ENCODE data around the gene PTGER1. TPM values are rescaled to one million over a fixed set of nuclear protein-coding genes. Genes with fewer than 3 reads are reported as not detected.
A peak's percentile ranks its signal among the peaks of the same experiment; 100 is the strongest.

Gene PTGER1
- total and polyA plus RNA-seq, 2 of the 13 experiments (the other 11 are each of a cell fraction or from before 2014, with no cell fraction given): 0.13 TPM; not detected in 1

DNA sequence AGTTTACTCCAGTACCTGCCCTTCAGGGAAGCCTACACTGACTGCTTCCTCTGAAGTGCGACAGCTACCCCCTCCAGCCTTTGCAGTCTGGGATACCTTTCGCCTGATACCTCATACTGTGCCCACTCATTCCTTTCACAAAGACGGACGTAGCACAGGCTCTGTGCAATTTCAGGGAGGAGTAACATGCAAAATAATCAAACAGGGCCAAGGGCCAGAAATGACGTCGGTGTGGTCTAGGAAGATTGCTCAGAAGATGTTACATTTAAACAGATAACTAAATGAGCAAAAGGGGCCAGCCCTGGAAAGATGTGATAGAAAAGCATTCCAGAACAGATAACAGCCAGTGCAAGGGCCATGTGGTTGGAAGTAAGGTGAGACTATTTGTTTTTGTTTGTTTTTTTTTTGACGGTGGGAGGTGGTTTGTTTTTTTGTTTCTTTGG lies 49.4 kb downstream of the PTGER1 start:
- DNase-seq (ENCODE audit: low spot score) (no peak), ATAC-seq (peak; percentile 60), FAIRE-seq (no peak)
- Histone ChIP-seq H3K4me3 (replicated peaks in 1 of 3; ENCODE audit: insufficient read depth in 1 of 3, low read depth in 2 of 3, low read length in 3 of 3) (no peak overlapping the region), H3K27ac (ENCODE audit: extremely low read length, insufficient read depth, low read length) (no peak overlapping the region), H4K20me1 (ENCODE audit: insufficient read depth, low read length) (no peaks in the 10 kb centered on the region), H3K36me3 (replicated peaks in 1 of 2; ENCODE audit: control insufficient read depth in 1 of 2, insufficient read depth in 2 of 2, low read length in 2 of 2) (no peaks in the 10 kb centered on the region), H2AFZ (ENCODE audit: low read length) (peak overlapping the region; percentile 56), H3K4me2 (ENCODE audit: low read depth, low read length) (peak overlapping the region; percentile 58), H3K4me1 (ENCODE audit: insufficient read depth, low read length) (peaks cover 18% of the 10 kb centered on the region), H3K27me3 (ENCODE audit: control insufficient read depth in 1 of 2, insufficient read depth in 2 of 2, low read length in 2 of 2) (no peaks in the 10 kb centered on the region), H3K79me2 (ENCODE audit: insufficient read depth, low read length) (no peaks in the 10 kb centered on the region), H3K9ac (ENCODE audit: insufficient read depth, low read depth, low read length) (peak overlapping the region; percentile 26; the same call in 1 of the 2 replicates), H3K9me3 (ENCODE audit: low read length) (no peaks in the 10 kb centered on the region)
- CTCF ChIA-PET (ENCODE audit: low intra/inter-chr PET ratio, low total read pairs): no interaction called here
- 13% methylated on average over 7 of the region's 7 CpGs for WGBS (ENCODE audit: low lambda C conversion rate)
- POLR2A ChIA-PET: interaction anchor here (1.0 kb wide), 1 partner anchor 20 kb away, joined by 4 read pairs; no protein-coding TSS in a partner anchor
- BruUV-seq (replicated peaks): no TSS peak
- 0 out of 2 replicates have a peak, but pooled peaks have one; percentile 50 for TF ChIP-seq ZMYM3 (CRISPR knock-in tag; IDR thresholded peaks at IDR 0.05)
- no peak for TF ChIP-seq RXRA (CRISPR knock-in tag; IDR thresholded peaks at IDR 0.05)
- intact Hi-C loops (cut with micrococcal nuclease; ENCODE audit: unreplicated experiment): no loop called here
- in situ Hi-C loops (cut with HindIII; ENCODE audit: extremely low pct_ligation_motif_present, low pct_unique_long_range_greater_than_20kb): no loop called here

Small RNA genes lying within 50 kb of the gene (small RNA-seq; reads per million reads assigned to genes)
- gene SNRPGP15 (ENCODE audit: insufficient read depth in 2 of 3, insufficient read length in 3 of 3, low read depth in 2 of 3, low replicate concordance in 1 of 3): 0 reads per million in 3 experiments

Other genes with a start within 250 kb of the PTGER1 start
- 1.3 and 2.0 TPM in 2 replicates for gene ADGRE5, start 93.9 kb downstream of the PTGER1 start, total RNA-seq (2016; rRNA removed; fragmentation: Illumina TruSeq; extraction: Trizol)
- gene ADGRE5, start 93.9 kb downstream of the PTGER1 start, polyA plus RNA-seq (2011; rRNA removed): 1.8 and 2.5 TPM in 2 replicates
- gene DDX39A, start 56.0 kb downstream of the PTGER1 start, total RNA-seq (2016; rRNA removed; fragmentation: Illumina TruSeq; extraction: Trizol): 90.4 and 98.1 TPM in 2 replicates
- gene DDX39A, start 56.0 kb downstream of the PTGER1 start, polyA plus RNA-seq (2011; rRNA removed): 34.6 and 37.1 TPM in 2 replicates
- gene PKN1, start 42.0 kb downstream of the PTGER1 start, total RNA-seq (2016; rRNA removed; fragmentation: Illumina TruSeq; extraction: Trizol): 46.5 and 54.5 TPM in 2 replicates
- gene PKN1, start 42.0 kb downstream of the PTGER1 start, polyA plus RNA-seq (2011; rRNA removed): 45.7 and 48.2 TPM in 2 replicates
- 44.3 and 48.1 TPM in 2 replicates for gene GIPC1, start 20.8 kb upstream of the PTGER1 start, total RNA-seq (2016; rRNA removed; fragmentation: Illumina TruSeq; extraction: Trizol)
- 27.1 and 32.8 TPM in 2 replicates for gene GIPC1, start 20.8 kb upstream of the PTGER1 start, polyA plus RNA-seq (2011; rRNA removed)
- 87.5 and 101 TPM in 2 replicates for gene DNAJB1, start 43.0 kb upstream of the PTGER1 start, total RNA-seq (2016; rRNA removed; fragmentation: Illumina TruSeq; extraction: Trizol)
- gene DNAJB1, start 43.0 kb upstream of the PTGER1 start, polyA plus RNA-seq (2011; rRNA removed): 97.3 and 108 TPM in 2 replicates
- 25.9 and 54.9 TPM in 2 replicates for gene TECR, start 54.2 kb upstream of the PTGER1 start, total RNA-seq (2016; rRNA removed; fragmentation: Illumina TruSeq; extraction: Trizol)
- 121 and 137 TPM in 2 replicates for gene TECR, start 54.2 kb upstream of the PTGER1 start, polyA plus RNA-seq (2011; rRNA removed)
- 198 and 244 TPM in 2 replicates for gene NDUFB7, start 96.7 kb upstream of the PTGER1 start, total RNA-seq (2016; rRNA removed; fragmentation: Illumina TruSeq; extraction: Trizol)
- gene NDUFB7, start 96.7 kb upstream of the PTGER1 start, polyA plus RNA-seq (2011; rRNA removed): 156 and 192 TPM in 2 replicates
- not detected in 2 replicates for gene CLEC17A, start 107.7 kb upstream of the PTGER1 start, total RNA-seq (2016; rRNA removed; fragmentation: Illumina TruSeq; extraction: Trizol)
- gene CLEC17A, start 107.7 kb upstream of the PTGER1 start, polyA plus RNA-seq (2011; rRNA removed): not detected in 2 replicates
- not detected in 2 replicates for gene ADGRE3, start 199.5 kb upstream of the PTGER1 start, total RNA-seq (2016; rRNA removed; fragmentation: Illumina TruSeq; extraction: Trizol)
- gene ADGRE3, start 199.5 kb upstream of the PTGER1 start, polyA plus RNA-seq (2011; rRNA removed): not detected in 2 replicates
- 3.0 and 3.4 TPM in 2 replicates for gene ZNF333, start 214.7 kb upstream of the PTGER1 start, total RNA-seq (2016; rRNA removed; fragmentation: Illumina TruSeq; extraction: Trizol)
- gene ZNF333, start 214.7 kb upstream of the PTGER1 start, polyA plus RNA-seq (2011; rRNA removed): 6.4 and 7.9 TPM in 2 replicates